CD4-positive, alpha-beta T cell treated with Interleukin-15 for 1 hour (primary cell): Measurements from ENCODE around the gene LRCH1.

Experiments used
- DNase-seq: peaks from one replicate; pipeline ENCODE4 v3.0.0-alpha.2; 2020

Gene LRCH1

GRCh38 chr13:46565808-46566750 is 13.1 kb downstream of the LRCH1 start:
- DNase-seq: no peak

DNA sequence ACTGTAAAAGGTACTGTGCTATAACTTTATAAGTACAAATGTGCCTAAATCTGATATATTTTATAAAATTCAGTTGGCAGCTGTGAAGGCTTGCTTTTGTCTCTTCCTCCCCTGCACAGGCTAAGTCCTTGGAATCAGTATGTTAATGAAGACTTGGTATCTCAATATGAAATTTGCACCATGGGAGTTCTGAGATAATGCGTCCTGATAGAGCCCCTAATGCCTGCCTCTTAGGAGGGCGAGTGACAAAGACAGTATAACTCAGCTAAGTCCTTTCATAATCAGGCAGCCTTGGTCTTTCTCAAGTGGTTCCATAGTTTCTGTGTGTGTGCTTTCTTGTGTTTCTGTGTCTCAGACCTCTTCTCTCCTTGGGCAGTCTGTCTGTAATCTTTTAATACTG is 14.7 kb downstream of the LRCH1 start:
- no peak for DNase-seq

DNA sequence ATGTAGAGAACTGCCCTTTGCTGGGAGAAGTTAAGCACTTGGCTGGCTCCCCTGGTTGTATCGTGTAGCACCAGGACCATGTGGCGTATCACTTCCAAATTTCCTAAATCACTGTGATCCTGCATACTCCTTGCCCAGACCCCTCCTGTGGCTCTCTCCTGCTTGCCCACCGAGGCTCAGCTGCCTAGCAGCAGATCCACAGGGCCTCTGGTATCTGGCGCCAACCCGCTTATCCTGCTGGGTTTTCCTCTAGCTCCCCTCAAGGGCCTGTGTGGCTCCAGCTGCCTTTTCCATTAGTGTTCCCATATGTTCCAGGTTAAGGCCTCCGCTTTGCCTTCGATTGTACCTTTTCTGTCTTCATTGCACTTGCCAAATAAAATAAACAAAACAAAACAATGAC is 16.5 kb downstream of the LRCH1 start:
- DNase-seq: no peak

- DNase-seq: no peak
Measured at GRCh38 chr13:46570273-46570672, 17.3 kb downstream of the LRCH1 start.

DNA sequence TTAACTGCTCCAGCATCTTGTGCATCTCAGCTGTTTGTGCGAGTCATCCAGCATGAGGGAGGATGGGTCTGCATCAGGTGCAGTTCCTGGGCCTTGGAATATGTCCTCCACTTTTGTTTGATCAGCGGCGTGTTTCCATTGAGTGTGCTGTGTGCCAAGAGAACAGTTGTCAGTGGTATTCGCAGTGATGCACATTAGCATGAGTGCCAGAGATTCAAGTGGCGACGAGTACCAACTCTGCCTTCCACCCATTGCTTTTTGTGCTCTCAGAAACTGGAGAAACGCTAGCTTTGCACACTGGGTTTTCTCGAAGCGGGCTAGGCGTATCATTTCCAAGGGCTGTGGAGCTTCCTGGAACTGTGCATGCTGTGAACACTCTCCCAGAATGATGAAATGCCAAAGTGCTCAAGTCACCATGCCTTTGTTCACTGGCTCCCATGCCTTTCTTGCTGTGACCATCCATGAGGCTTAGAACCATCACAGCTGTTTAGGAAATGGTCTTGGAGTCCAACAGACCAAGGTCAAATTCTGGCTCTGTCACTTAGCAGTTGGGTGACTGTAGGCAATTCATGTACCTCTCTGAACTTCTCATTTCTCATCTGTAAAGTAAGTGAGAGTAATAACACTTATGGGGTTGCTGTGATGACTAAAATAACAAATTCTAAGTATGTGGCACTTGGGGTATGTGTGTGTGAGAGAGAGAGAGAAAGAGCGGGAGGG is 18.4 kb downstream of the LRCH1 start:
- DNase-seq: no peak

GRCh38 chr13:46571909-46572595 is 19.1 kb downstream of the LRCH1 start:
- DNase-seq: no peak

- DNase-seq: no peak
Measured at GRCh38 chr13:46572752-46573431, 19.9 kb downstream of the LRCH1 start.

DNA sequence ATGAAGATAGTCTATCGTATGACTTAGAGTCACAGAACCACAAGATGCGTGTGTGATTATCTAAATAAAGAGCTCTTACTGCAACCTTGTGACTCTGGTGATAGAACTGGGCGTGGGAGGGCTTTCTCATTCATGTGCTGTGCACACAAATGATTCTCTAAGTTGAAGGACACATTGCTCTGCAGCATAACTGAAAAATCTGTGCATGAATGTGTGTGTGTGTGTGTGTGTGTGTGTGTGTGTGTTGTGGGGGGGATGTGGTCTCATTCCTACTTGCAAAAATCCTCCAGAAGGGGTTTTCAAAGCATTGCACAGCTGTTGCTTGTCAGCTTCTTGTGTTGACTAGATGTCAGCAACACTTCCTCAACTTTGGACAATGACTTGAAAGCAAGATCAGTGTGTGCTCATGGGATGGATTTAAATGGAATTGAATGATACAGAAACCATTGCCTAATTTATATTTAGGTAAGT is 22.4 kb downstream of the LRCH1 start:
- DNase-seq: no peak

GRCh38 chr13:46575818-46576221 is 22.9 kb downstream of the LRCH1 start:
- no peak for DNase-seq

GRCh38 chr13:46576762-46577161 is 23.8 kb downstream of the LRCH1 start:
- no peak for DNase-seq

GRCh38 chr13:46577696-46578589 is 25.0 kb downstream of the LRCH1 start:
- no peak for DNase-seq

GRCh38 chr13:46578590-46578975 is 25.6 kb downstream of the LRCH1 start:
- no peak for DNase-seq

GRCh38 chr13:46580362-46580839 is 27.4 kb downstream of the LRCH1 start:
- DNase-seq: no peak

DNA sequence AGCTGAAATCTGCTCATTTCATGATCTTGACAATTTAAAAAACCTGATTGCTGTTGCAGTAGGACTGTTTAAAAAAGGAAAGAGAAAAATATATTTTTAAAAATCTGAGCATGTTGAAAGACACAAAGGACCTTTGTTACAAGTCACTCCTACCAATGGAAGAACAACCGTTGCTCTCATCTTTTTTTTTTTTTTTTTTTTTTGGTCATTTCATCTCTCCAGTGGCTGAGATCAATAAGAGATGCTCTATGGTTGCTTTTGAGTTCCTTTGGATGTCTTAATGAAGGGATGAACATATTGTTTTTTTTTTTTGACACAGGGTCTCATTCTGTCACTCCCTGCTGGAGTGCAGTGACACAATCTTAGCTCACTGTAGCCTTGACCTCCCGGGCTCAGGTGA is 29.2 kb downstream of the LRCH1 start:
- no peak for DNase-seq

DNA sequence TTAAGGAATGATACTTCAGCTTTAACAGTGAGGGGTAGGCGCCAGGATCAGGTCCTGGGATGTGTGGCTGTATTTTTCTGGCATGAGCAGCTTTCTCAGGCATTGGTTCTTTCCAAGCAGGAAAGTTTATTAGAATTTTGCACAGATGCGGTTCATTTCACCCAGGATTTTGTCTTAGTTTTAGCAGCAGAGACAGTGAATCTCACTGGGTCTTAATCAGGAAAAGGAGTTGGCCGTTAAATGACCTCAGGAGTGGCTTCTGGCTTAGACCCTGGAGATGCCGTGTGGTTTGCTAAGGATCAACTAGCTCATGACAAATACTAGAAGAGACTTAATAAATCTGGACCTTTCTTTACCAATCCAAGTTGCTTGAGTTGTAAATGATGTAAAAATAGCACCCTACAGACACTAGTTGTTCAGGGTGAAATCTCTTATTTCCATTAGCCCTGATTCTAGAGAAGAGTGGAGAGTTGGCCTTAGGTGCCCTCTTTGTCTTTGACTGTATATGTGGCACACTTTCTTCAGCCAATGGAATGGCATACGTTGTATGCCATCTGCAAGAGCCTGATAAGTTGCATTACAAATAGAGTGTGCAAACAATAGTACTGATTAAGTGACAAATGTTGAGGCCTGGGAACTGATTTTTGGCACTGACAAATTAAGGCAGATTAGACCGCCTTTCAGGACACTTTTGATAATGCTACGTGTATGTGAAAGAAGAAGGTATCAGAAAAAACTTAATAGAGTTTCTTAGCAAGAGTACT is 34.0 kb downstream of the LRCH1 start:
- no peak for DNase-seq

- no peak for DNase-seq
Measured at GRCh38 chr13:46587807-46588418, 34.9 kb downstream of the LRCH1 start.

DNA sequence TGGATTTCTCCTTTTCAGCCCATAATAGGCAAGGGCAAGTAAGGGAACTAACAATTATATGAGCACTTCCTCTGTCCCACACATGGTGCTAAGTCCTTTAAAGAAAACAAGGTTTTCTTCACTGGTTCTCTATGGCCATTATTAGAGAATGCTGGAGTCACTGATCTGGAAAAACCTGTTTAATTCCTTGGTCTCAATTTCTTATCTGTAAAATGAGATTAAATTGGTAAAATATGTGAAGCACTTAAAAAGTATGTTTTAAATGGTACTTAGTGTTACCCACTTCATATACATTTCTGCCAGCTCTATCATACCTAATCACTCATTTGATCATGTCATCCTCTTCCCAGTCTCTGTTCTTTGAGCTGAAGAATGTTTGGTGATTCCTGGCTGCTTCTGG is 39.4 kb downstream of the LRCH1 start:
- no peak for DNase-seq

GRCh38 chr13:46593398-46593797 is 40.4 kb downstream of the LRCH1 start:
- peak; percentile 64 for DNase-seq

DNA sequence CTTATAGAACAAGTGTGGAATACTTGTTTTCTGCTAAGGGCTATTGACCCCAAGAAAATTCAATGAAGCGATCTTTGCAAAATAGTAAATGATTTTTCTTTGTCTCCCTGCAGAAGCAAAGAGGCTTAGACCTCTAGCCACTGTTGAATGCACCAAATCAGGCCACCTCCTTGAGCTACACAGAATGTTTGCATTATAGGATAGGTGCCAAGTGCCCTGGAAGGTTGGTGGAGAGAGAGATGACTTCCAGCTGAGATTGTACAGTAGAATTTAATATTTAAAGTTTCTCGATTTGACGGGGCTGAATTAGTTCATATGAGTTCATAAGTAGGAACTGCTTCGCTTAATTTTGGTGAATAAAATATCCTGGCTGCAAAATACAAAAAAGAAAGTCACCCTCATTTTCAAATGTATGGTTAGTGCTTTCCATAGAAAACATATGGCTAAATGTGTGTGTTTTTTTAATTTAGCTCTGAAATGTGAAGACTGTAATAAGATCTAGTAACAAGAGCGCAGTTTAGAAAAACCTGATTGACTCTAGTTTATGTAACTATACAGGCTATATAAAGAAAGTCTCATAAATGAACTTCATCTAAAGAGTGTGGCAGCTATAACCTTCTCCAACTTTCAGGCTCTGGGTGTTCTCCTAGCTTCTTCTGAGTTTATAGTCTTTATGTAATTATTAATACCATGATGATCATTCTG is 41.6 kb downstream of the LRCH1 start:
- DNase-seq: no peak
